Activated CD4-positive, alpha-beta memory T cell treated with anti-CD3 and anti-CD28 coated beads, Interleukin-2, amount 10 ng/mL, durations not matched to agents 7 days and 5 days (primary cell): ENCODE data around the gene STXBP6. TPM values are rescaled to one million over a fixed set of nuclear protein-coding genes. Genes with fewer than 3 reads are reported as not detected.

Source experiments
- CTCF ChIA-PET: fragments of 350-600 bp; sonication (Branson Sonifier 250); formaldehyde crosslinking; loops from one replicate; lab custom pipeline; 2021; ENCODE audit warnings: antibody characterized with exemption, inconsistent platforms; lab: Charles Lee
- POLR2A ChIA-PET: fragments of 350-600 bp; sonication (Branson Sonifier 250); formaldehyde crosslinking; loops from one replicate; lab custom pipeline; 2021; ENCODE audit warnings: antibody characterized with exemption; lab: Charles Lee
- DNase-seq: peaks from one replicate; pipeline ENCODE4 v3.0.0-alpha.2; 2020
- H3K27ac Mint-ChIP-seq: one replicate; pipeline ENCODE4 v1.8.0; 2021; ENCODE audit warnings: mild to moderate bottlenecking, mixed read lengths
- H3K27me3 Mint-ChIP-seq: one replicate; pipeline ENCODE4 v1.8.0; 2021; ENCODE audit warnings: mixed read lengths
- H3K36me3 Mint-ChIP-seq: one replicate; pipeline ENCODE4 v1.8.0; 2021; ENCODE audit warnings: low read depth, mixed read lengths
- H3K4me1 Mint-ChIP-seq: one replicate; pipeline ENCODE4 v1.8.0; 2021; ENCODE audit warnings: mixed read lengths
- H3K4me3 Mint-ChIP-seq: one replicate; pipeline ENCODE4 v1.8.0; 2021; ENCODE audit warnings: mild to moderate bottlenecking, mixed read lengths
- H3K9me3 Mint-ChIP-seq: one replicate; pipeline ENCODE4 v1.8.0; 2021; ENCODE audit warnings: mixed read lengths
- total RNA-seq, 2 experiments: library from RNA; stranded (reverse); gene quantifications; one replicate each; pipeline ENCODE4 v1.2.3, GENCODE V29; 2021

The STXBP6 gene
- total RNA-seq: not detected

- H3K4me3 Mint-ChIP-seq: peak within 1 kb of the TSS; percentile 28
- peaks cover 8% of the 10 kb centered on the region for H3K4me1 Mint-ChIP-seq
- ChIA-PET POLR2A (no interaction called here), CTCF (no interaction called here)
- no peaks in the 10 kb centered on the region for H3K36me3 Mint-ChIP-seq
- no peaks in the 10 kb centered on the region for H3K9me3 Mint-ChIP-seq
- H3K27me3 Mint-ChIP-seq: peaks cover 48% of the 10 kb centered on the region
- H3K27ac Mint-ChIP-seq: no peak within 1 kb of the TSS
- DNase-seq: no peak
These were observed at the start of gene STXBP6 for GRCh38 chr14:25049568-25050268. Gene STXBP6 (minus strand): TSS chr14:25050147. CDS start chr14:24974818, 75,329 bp downstream.

GRCh38 chr14:25097120-25097519 lies 47.2 kb upstream of the STXBP6 start:
- ChIA-PET CTCF (no interaction called here), POLR2A (no interaction called here)
- H3K27ac Mint-ChIP-seq: no peak overlapping the region
- H3K4me3 Mint-ChIP-seq: no peak overlapping the region
- H3K9me3 Mint-ChIP-seq: no peaks in the 10 kb centered on the region
- H3K4me1 Mint-ChIP-seq: no peaks in the 10 kb centered on the region
- DNase-seq: no peak
- H3K27me3 Mint-ChIP-seq: peaks cover 11% of the 10 kb centered on the region
- no peaks in the 10 kb centered on the region for H3K36me3 Mint-ChIP-seq

- Mint-ChIP-seq H3K4me3 (no peak overlapping the region), H3K36me3 (no peaks in the 10 kb centered on the region), H3K27ac (no peak overlapping the region), H3K27me3 (peaks cover 11% of the 10 kb centered on the region), H3K4me1 (no peaks in the 10 kb centered on the region), H3K9me3 (no peaks in the 10 kb centered on the region)
- CTCF ChIA-PET: no interaction called here
- POLR2A ChIA-PET: no interaction called here
- no peak for DNase-seq
These were observed 45.9 kb upstream of the STXBP6 start for GRCh38 chr14:25095736-25096437.

GRCh38 chr14:25094171-25094907 lies 44.4 kb upstream of the STXBP6 start:
- ChIA-PET POLR2A (no interaction called here), CTCF (no interaction called here)
- H3K27me3 Mint-ChIP-seq: peaks cover 11% of the 10 kb centered on the region
- H3K27ac Mint-ChIP-seq: no peak overlapping the region
- H3K9me3 Mint-ChIP-seq: no peaks in the 10 kb centered on the region
- no peaks in the 10 kb centered on the region for H3K4me1 Mint-ChIP-seq
- DNase-seq: no peak
- H3K4me3 Mint-ChIP-seq: no peak overlapping the region
- H3K36me3 Mint-ChIP-seq: no peaks in the 10 kb centered on the region

- ChIA-PET POLR2A (no interaction called here), CTCF (no interaction called here)
- Mint-ChIP-seq H3K27ac (no peak overlapping the region), H3K9me3 (no peaks in the 10 kb centered on the region), H3K4me1 (no peaks in the 10 kb centered on the region), H3K36me3 (no peaks in the 10 kb centered on the region), H3K27me3 (peaks cover 8% of the 10 kb centered on the region), H3K4me3 (no peak overlapping the region)
- DNase-seq: no peak
These were observed 42.4 kb upstream of the STXBP6 start for GRCh38 chr14:25092258-25092740.

GRCh38 chr14:25090716-25091454 lies 40.9 kb upstream of the STXBP6 start:
- no peaks in the 10 kb centered on the region for H3K9me3 Mint-ChIP-seq
- no peak overlapping the region for H3K27ac Mint-ChIP-seq
- no peaks in the 10 kb centered on the region for H3K36me3 Mint-ChIP-seq
- POLR2A ChIA-PET: no interaction called here
- H3K4me3 Mint-ChIP-seq: no peak overlapping the region
- H3K4me1 Mint-ChIP-seq: no peaks in the 10 kb centered on the region
- peaks cover 13% of the 10 kb centered on the region for H3K27me3 Mint-ChIP-seq
- CTCF ChIA-PET: no interaction called here
- DNase-seq: no peak

GRCh38 chr14:25090256-25090655 lies 40.3 kb upstream of the STXBP6 start:
- Mint-ChIP-seq H3K9me3 (no peaks in the 10 kb centered on the region), H3K4me3 (no peak overlapping the region), H3K36me3 (no peaks in the 10 kb centered on the region), H3K4me1 (no peaks in the 10 kb centered on the region), H3K27ac (no peak overlapping the region), H3K27me3 (peaks cover 11% of the 10 kb centered on the region)
- ChIA-PET POLR2A (no interaction called here), CTCF (no interaction called here)
- no peak for DNase-seq

GRCh38 chr14:25089496-25089895 lies 39.5 kb upstream of the STXBP6 start:
- Mint-ChIP-seq H3K27ac (no peak overlapping the region), H3K4me3 (no peak overlapping the region), H3K27me3 (peaks cover 9% of the 10 kb centered on the region), H3K4me1 (no peaks in the 10 kb centered on the region), H3K9me3 (no peaks in the 10 kb centered on the region), H3K36me3 (no peaks in the 10 kb centered on the region)
- ChIA-PET POLR2A (no interaction called here), CTCF (no interaction called here)
- DNase-seq: no peak

- Mint-ChIP-seq H3K4me1 (no peaks in the 10 kb centered on the region), H3K27ac (no peak overlapping the region), H3K36me3 (no peaks in the 10 kb centered on the region), H3K9me3 (no peaks in the 10 kb centered on the region), H3K27me3 (peaks cover 14% of the 10 kb centered on the region), H3K4me3 (no peak overlapping the region)
- ChIA-PET POLR2A (no interaction called here), CTCF (no interaction called here)
- no peak for DNase-seq
These were observed 37.0 kb upstream of the STXBP6 start for GRCh38 chr14:25086821-25087396.

GRCh38 chr14:25086081-25086480 lies 36.1 kb upstream of the STXBP6 start:
- no peak for DNase-seq
- Mint-ChIP-seq H3K4me3 (no peak overlapping the region), H3K27ac (no peak overlapping the region), H3K36me3 (no peaks in the 10 kb centered on the region), H3K4me1 (no peaks in the 10 kb centered on the region), H3K9me3 (no peaks in the 10 kb centered on the region), H3K27me3 (peaks cover 14% of the 10 kb centered on the region)
- ChIA-PET CTCF (no interaction called here), POLR2A (no interaction called here)

GRCh38 chr14:25080682-25081081 lies 30.7 kb upstream of the STXBP6 start:
- Mint-ChIP-seq H3K4me1 (no peaks in the 10 kb centered on the region), H3K9me3 (no peaks in the 10 kb centered on the region), H3K27ac (no peak overlapping the region), H3K4me3 (no peak overlapping the region), H3K27me3 (peaks cover 16% of the 10 kb centered on the region), H3K36me3 (no peaks in the 10 kb centered on the region)
- DNase-seq: no peak
- POLR2A ChIA-PET: no interaction called here
- CTCF ChIA-PET: no interaction called here

- Mint-ChIP-seq H3K9me3 (no peaks in the 10 kb centered on the region), H3K36me3 (no peaks in the 10 kb centered on the region), H3K4me3 (no peak overlapping the region), H3K27me3 (peaks cover 17% of the 10 kb centered on the region), H3K4me1 (no peaks in the 10 kb centered on the region), H3K27ac (no peak overlapping the region)
- CTCF ChIA-PET: no interaction called here
- POLR2A ChIA-PET: no interaction called here
- DNase-seq: no peak
These were observed 29.4 kb upstream of the STXBP6 start for GRCh38 chr14:25079311-25079710.
